ENCODE results near the gene JTB. TPM values are rescaled to one million over a fixed set of nuclear protein-coding genes. Genes with fewer than 3 reads are reported as not detected.

Gene JTB
- total RNA-seq, 1 experiment from 2014 or later, result 194 TPM

DNA sequence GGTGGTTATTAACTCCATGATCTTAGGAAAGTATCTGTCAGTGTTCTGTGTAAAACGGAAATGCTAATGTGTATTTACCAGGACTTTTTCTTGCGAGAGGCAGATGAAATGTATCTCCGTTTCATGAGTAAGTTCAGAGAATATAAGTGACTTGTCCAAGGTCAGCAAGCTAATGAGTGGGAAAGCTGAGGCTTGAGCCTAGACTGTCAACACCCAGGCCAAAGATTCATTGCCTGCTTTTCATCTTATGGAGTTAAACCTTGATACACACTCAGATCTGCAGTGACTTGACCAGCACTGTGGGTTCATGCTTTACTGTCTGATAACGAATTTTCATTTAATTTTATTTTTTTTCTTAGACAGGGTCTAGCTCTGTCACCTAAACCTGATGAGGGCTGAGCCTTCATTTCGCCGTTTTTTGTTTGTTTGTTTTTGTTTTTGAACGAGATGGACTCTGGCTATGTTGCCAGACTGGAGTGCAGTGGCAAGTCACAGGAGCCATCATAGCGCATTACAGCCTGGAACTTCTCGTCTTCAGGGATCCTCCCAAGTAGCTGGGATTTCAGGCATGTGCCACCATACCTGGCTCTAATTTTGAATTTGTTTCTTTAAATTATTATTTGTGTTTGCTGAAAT, 918 bp upstream of the JTB start:
- Mint-ChIP-seq H3K27me3 (ENCODE audit: insufficient read depth, unreplicated experiment) (no peaks in the 10 kb centered on the region), H3K4me1 (ENCODE audit: insufficient read depth, unreplicated experiment) (peaks cover 23% of the 10 kb centered on the region), H3K4me3 (ENCODE audit: unreplicated experiment) (peak overlapping the region; percentile 98), H3K36me3 (ENCODE audit: insufficient read depth, unreplicated experiment) (peaks cover 55% of the 10 kb centered on the region), H3K9me3 (ENCODE audit: unreplicated experiment) (no peaks in the 10 kb centered on the region), H3K27ac (ENCODE audit: low read depth, unreplicated experiment) (peak overlapping the region; percentile 96)
- TF ChIP-seq, protein P1, sequence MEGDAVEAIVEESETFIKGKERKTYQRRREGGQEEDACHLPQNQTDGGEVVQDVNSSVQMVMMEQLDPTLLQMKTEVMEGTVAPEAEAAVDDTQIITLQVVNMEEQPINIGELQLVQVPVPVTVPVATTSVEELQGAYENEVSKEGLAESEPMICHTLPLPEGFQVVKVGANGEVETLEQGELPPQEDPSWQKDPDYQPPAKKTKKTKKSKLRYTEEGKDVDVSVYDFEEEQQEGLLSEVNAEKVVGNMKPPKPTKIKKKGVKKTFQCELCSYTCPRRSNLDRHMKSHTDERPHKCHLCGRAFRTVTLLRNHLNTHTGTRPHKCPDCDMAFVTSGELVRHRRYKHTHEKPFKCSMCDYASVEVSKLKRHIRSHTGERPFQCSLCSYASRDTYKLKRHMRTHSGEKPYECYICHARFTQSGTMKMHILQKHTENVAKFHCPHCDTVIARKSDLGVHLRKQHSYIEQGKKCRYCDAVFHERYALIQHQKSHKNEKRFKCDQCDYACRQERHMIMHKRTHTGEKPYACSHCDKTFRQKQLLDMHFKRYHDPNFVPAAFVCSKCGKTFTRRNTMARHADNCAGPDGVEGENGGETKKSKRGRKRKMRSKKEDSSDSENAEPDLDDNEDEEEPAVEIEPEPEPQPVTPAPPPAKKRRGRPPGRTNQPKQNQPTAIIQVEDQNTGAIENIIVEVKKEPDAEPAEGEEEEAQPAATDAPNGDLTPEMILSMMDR (IDR thresholded peaks at IDR 0.05; ENCODE audit: unreplicated experiment), result no peak
- POLR2A ChIA-PET, result interaction anchor here (0.7 to 9.6 kb wide), 30 partner anchors 12 to 1151 kb away, joined by 3 to 647 read pairs (median 5); partner anchors contain the start of genes CHTOP, CREB3L4, CRTC2 and DENND4B
- CTCF ChIA-PET, result interaction anchor here (0.6 to 5.2 kb wide), 16 partner anchors 10 to 1499 kb away, joined by 3 to 64 read pairs (median 4); partner anchors contain the start of genes CREB3L4, DENND4B, GATAD2B and RAB13
- BruUV-seq (replicated peaks), result no TSS peak
- DNase-seq (ENCODE audit: unreplicated experiment), result no peak
- intact Hi-C loops (cut with micrococcal nuclease), result no loop called here

DNA sequence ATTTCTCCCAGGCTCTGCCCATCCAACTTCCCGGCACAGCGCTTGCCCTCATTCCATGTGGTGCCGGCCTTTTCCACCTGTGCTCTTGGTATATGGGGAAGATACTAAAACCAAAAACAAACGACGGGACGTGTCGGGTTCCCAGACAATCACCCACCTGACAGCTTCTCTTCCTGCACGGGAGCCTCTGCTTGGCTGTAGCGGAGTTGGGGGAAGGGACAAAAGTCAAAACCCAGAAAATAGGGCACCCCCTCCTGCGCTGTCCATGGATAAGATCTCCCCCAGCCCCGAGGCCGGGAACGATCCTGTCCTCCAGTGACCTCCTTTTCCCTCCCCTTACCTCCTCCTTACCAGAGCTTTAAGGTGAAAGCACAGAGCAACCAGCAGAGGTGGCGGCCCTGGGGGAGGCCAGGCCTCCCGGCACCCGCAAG, 640 bp downstream of the JTB start:
- DNase-seq (ENCODE audit: unreplicated experiment), result peak; percentile 26
- H3K9me3 Mint-ChIP-seq (ENCODE audit: unreplicated experiment), result no peaks in the 10 kb centered on the region
- peaks cover 64% of the 10 kb centered on the region for H3K36me3 Mint-ChIP-seq (ENCODE audit: insufficient read depth, unreplicated experiment)
- peak overlapping the region; percentile 96 for H3K27ac Mint-ChIP-seq (ENCODE audit: low read depth, unreplicated experiment)
- H3K4me1 Mint-ChIP-seq (ENCODE audit: insufficient read depth, unreplicated experiment), result peaks cover 23% of the 10 kb centered on the region
- ChIA-PET POLR2A (interaction anchor here (0.5 to 9.6 kb wide), 41 partner anchors 14 to 1149 kb away, joined by 3 to 647 read pairs (median 4); partner anchors contain the start of genes CHTOP, CREB3L4, CRTC2 and DENND4B), CTCF (interaction anchor here (0.6 to 5.2 kb wide), 7 partner anchors 10 to 1019 kb away, joined by 3 to 64 read pairs (median 6); partner anchors contain the start of genes CREB3L4, RAB13 and RPS27)
- no TSS peak for BruUV-seq (replicated peaks)
- no peaks in the 10 kb centered on the region for H3K27me3 Mint-ChIP-seq (ENCODE audit: insufficient read depth, unreplicated experiment)
- H3K4me3 Mint-ChIP-seq (ENCODE audit: unreplicated experiment), result peak overlapping the region; percentile 98
- TF ChIP-seq, protein P1 (IDR thresholded peaks at IDR 0.05; ENCODE audit: unreplicated experiment), result no peak
- intact Hi-C loops (cut with micrococcal nuclease), result no loop called here

DNA sequence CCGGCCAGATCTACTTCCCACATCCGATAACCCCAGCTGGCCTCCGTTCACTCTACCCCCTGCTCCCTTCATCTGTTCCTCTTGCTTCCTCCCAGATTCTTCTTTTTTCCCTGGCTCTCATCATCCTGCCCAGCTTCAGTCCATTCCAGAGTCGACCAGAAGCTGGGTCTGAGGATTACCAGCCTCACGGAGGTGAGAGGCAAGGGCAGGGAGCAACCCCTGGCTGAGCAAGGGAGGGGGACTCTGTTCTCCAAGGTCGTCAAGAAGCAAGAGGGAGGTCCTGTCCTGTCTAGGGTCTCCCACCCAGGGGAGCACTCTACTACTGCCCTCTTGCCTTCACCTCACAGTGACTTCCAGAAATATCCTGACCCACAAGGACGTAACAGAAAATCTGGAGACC, 3.9 kb downstream of the JTB start:
- TF ChIP-seq, protein P1 (IDR thresholded peaks at IDR 0.05; ENCODE audit: unreplicated experiment), result no peak
- CTCF ChIA-PET, result interaction anchor here (1.0 kb wide), 1 partner anchor 192 kb away, joined by 3 read pairs; no protein-coding TSS in a partner anchor

GRCh38 chr1:153973071-153973470, 4.4 kb downstream of the JTB start:
- H3K9me3 Mint-ChIP-seq (ENCODE audit: unreplicated experiment), result no peaks in the 10 kb centered on the region
- peaks cover 50% of the 10 kb centered on the region for H3K36me3 Mint-ChIP-seq (ENCODE audit: insufficient read depth, unreplicated experiment)
- no peak overlapping the region for H3K27ac Mint-ChIP-seq (ENCODE audit: low read depth, unreplicated experiment)
- peaks cover 28% of the 10 kb centered on the region for H3K4me1 Mint-ChIP-seq (ENCODE audit: insufficient read depth, unreplicated experiment)
- intact Hi-C loops (cut with micrococcal nuclease), result no loop called here
- no peak overlapping the region for H3K4me3 Mint-ChIP-seq (ENCODE audit: unreplicated experiment)
- TF ChIP-seq, protein P1 (IDR thresholded peaks at IDR 0.05; ENCODE audit: unreplicated experiment), result no peak
- POLR2A ChIA-PET, result interaction anchor here (0.6 to 9.6 kb wide), 4 partner anchors 10 to 48 kb away, joined by 3 to 647 read pairs (median 126); partner anchors contain the start of genes CREB3L4, CRTC2, DENND4B and RAB13
- no peak for DNase-seq (ENCODE audit: unreplicated experiment)
- no peaks in the 10 kb centered on the region for H3K27me3 Mint-ChIP-seq (ENCODE audit: insufficient read depth, unreplicated experiment)
- CTCF ChIA-PET, result interaction anchor here (1.0 kb wide), 1 partner anchor 191 kb away, joined by 3 read pairs; no protein-coding TSS in a partner anchor
- BruUV-seq (replicated peaks), result no TSS peak

More for the DNA sequence above, 3.9 kb downstream of the JTB start:
- Mint-ChIP-seq H3K27me3 (ENCODE audit: insufficient read depth, unreplicated experiment) (no peaks in the 10 kb centered on the region), H3K27ac (ENCODE audit: low read depth, unreplicated experiment) (no peak overlapping the region), H3K36me3 (ENCODE audit: insufficient read depth, unreplicated experiment) (peaks cover 47% of the 10 kb centered on the region), H3K4me3 (ENCODE audit: unreplicated experiment) (no peak overlapping the region), H3K4me1 (ENCODE audit: insufficient read depth, unreplicated experiment) (peaks cover 29% of the 10 kb centered on the region), H3K9me3 (ENCODE audit: unreplicated experiment) (no peaks in the 10 kb centered on the region)
- intact Hi-C loops (cut with micrococcal nuclease), result no loop called here
- DNase-seq (ENCODE audit: unreplicated experiment), result no peak
- POLR2A ChIA-PET, result interaction anchor here (0.6 to 9.6 kb wide), 6 partner anchors 11 to 891 kb away, joined by 3 to 647 read pairs (median 4); partner anchors contain the start of genes CREB3L4, CRTC2, DENND4B and RAB13
- BruUV-seq (replicated peaks), result no TSS peak

Data from MCF 10A (cell line).